Measurements from ENCODE around the gene RILPL1. TPM values are rescaled to one million over a fixed set of nuclear protein-coding genes. Genes with fewer than 3 reads are reported as not detected.

Gene RILPL1
- total and polyA plus RNA-seq, 4 donors: 1.3 to 2.7 (median 2.1) TPM

DNA sequence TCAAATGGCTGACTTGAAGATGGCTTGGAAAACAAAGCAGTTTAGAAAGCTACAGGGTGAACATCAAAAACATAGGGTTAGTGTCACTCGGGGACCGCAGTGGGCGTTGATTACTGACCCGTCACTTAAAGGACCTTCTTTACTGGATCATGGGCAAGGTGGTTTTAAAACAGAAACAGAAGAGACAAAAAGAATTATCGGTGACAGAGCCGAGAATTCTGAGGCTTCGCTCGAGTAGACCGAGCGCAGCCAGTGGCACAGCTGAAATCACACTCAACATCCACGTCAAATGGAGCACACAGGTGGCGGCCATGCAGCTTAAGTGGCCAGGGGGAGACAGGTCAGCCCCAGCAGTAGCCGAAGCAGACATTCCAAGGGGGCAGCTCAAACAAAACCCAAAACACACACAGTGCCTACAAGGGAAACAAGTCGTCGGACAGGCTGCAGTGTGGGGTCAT lies 58.2 kb downstream of the RILPL1 start:
- Histone ChIP-seq H3K27me3 (ENCODE audit: control insufficient read depth in 4 of 4, insufficient read depth in 4 of 4, low read length in 3 of 4) (no peaks in the 10 kb centered on the region), H3K9ac (ENCODE audit: low read depth in 1 of 2, low read length in 2 of 2) (no peak overlapping the region), H3K9me3 (ENCODE audit: control insufficient read depth in 4 of 4, low read length in 3 of 4) (no peaks in the 10 kb centered on the region), H3K4me1 (ENCODE audit: control insufficient read depth in 4 of 4, insufficient read depth in 4 of 4, low read length in 3 of 4) (peaks cover 0 to 12% (median 3%) of the 10 kb centered on the region in 4 donors), H3K27ac (ENCODE audit: low read depth in 1 of 2, low read length in 2 of 2) (no peak overlapping the region), H3K4me3 (ENCODE audit: low read depth in 1 of 3, low read length in 3 of 3) (no peak overlapping the region), H3K36me3 (ENCODE audit: control insufficient read depth in 4 of 4, insufficient read depth in 3 of 4, low read depth in 1 of 4, low read length in 3 of 4) (peaks cover 0 to 9% (median under 1%) of the 10 kb centered on the region in 4 donors)
- DNase-seq (ENCODE audit: low spot score): no peak
- no peak for TF ChIP-seq EGR1 (IDR thresholded peaks at IDR 0.05; ENCODE audit: low read depth in 2 of 2)
- TF ChIP-seq, protein P1, sequence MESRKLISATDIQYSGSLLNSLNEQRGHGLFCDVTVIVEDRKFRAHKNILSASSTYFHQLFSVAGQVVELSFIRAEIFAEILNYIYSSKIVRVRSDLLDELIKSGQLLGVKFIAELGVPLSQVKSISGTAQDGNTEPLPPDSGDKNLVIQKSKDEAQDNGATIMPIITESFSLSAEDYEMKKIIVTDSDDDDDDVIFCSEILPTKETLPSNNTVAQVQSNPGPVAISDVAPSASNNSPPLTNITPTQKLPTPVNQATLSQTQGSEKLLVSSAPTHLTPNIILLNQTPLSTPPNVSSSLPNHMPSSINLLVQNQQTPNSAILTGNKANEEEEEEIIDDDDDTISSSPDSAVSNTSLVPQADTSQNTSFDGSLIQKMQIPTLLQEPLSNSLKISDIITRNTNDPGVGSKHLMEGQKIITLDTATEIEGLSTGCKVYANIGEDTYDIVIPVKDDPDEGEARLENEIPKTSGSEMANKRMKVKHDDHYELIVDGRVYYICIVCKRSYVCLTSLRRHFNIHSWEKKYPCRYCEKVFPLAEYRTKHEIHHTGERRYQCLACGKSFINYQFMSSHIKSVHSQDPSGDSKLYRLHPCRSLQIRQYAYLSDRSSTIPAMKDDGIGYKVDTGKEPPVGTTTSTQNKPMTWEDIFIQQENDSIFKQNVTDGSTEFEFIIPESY (IDR thresholded peaks at IDR 0.05): no peak
- TF ChIP-seq SP1 (IDR thresholded peaks at IDR 0.05): no peak
- TF ChIP-seq, protein P2, sequence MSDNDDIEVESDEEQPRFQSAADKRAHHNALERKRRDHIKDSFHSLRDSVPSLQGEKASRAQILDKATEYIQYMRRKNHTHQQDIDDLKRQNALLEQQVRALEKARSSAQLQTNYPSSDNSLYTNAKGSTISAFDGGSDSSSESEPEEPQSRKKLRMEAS (IDR thresholded peaks at IDR 0.05): no peak
- no peak for TF ChIP-seq YY1 (IDR thresholded peaks at IDR 0.05)
- TF ChIP-seq TAF1 (conservative IDR thresholded peaks at IDR 0.05): no peak
- TF ChIP-seq ATF3 (IDR thresholded peaks at IDR 0.05): no peak
- no peak for TF ChIP-seq RXRA (IDR thresholded peaks at IDR 0.05)
- no peak for TF ChIP-seq HNF4G (IDR thresholded peaks at IDR 0.05)
- TF ChIP-seq HNF4A (conservative IDR thresholded peaks at IDR 0.05): no peak
- no peak for TF ChIP-seq NR2F2 (IDR thresholded peaks at IDR 0.05)
- TF ChIP-seq FOXA2 (IDR thresholded peaks at IDR 0.05): no peak
- 94% methylated on average over 15 of the region's 15 CpGs for WGBS

- no peak for DNase-seq (ENCODE audit: low spot score)
- Histone ChIP-seq H3K36me3 (ENCODE audit: control insufficient read depth in 4 of 4, insufficient read depth in 3 of 4, low read depth in 1 of 4, low read length in 3 of 4) (peaks cover 0 to 9% (median under 1%) of the 10 kb centered on the region in 4 donors), H3K4me3 (ENCODE audit: low read depth in 1 of 3, low read length in 3 of 3) (no peak overlapping the region), H3K27ac (ENCODE audit: low read depth in 1 of 2, low read length in 2 of 2) (no peak overlapping the region), H3K9me3 (ENCODE audit: control insufficient read depth in 4 of 4, low read length in 3 of 4) (no peaks in the 10 kb centered on the region), H3K9ac (ENCODE audit: low read depth in 1 of 2, low read length in 2 of 2) (no peak overlapping the region), H3K4me1 (ENCODE audit: control insufficient read depth in 4 of 4, insufficient read depth in 4 of 4, low read length in 3 of 4) (peaks cover 0 to 12% (median 3%) of the 10 kb centered on the region in 4 donors), H3K27me3 (ENCODE audit: control insufficient read depth in 4 of 4, insufficient read depth in 4 of 4, low read length in 3 of 4) (no peaks in the 10 kb centered on the region)
- 93% methylated on average over 13 of the region's 13 CpGs for WGBS
- TF ChIP-seq RAD21 (IDR thresholded peaks at IDR 0.05) (no peak), HNF4G (IDR thresholded peaks at IDR 0.05) (no peak), RXRA (IDR thresholded peaks at IDR 0.05) (no peak), GABPA (IDR thresholded peaks at IDR 0.05 in 1 of 2, conservative IDR thresholded peaks at IDR 0.05 in 1 of 2) (no peak), FOXA2 (IDR thresholded peaks at IDR 0.05) (no peak), FOXA1 (IDR thresholded peaks at IDR 0.05) (no peak), EGR1 (IDR thresholded peaks at IDR 0.05; ENCODE audit: low read depth in 2 of 2) (no peak), SP1 (IDR thresholded peaks at IDR 0.05) (no peak), TAF1 (conservative IDR thresholded peaks at IDR 0.05) (no peak), ATF3 (IDR thresholded peaks at IDR 0.05) (no peak)
- TF ChIP-seq, protein P2 (IDR thresholded peaks at IDR 0.05): no peak
- TF ChIP-seq, protein P3, sequence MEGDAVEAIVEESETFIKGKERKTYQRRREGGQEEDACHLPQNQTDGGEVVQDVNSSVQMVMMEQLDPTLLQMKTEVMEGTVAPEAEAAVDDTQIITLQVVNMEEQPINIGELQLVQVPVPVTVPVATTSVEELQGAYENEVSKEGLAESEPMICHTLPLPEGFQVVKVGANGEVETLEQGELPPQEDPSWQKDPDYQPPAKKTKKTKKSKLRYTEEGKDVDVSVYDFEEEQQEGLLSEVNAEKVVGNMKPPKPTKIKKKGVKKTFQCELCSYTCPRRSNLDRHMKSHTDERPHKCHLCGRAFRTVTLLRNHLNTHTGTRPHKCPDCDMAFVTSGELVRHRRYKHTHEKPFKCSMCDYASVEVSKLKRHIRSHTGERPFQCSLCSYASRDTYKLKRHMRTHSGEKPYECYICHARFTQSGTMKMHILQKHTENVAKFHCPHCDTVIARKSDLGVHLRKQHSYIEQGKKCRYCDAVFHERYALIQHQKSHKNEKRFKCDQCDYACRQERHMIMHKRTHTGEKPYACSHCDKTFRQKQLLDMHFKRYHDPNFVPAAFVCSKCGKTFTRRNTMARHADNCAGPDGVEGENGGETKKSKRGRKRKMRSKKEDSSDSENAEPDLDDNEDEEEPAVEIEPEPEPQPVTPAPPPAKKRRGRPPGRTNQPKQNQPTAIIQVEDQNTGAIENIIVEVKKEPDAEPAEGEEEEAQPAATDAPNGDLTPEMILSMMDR (IDR thresholded peaks at IDR 0.05; ENCODE audit: low read depth, low read length, missing input control): no peak
Observed at GRCh38 chr12:123474485-123475245, 58.9 kb downstream of the RILPL1 start.
